Fibroblast of skin of scalp (primary cell): ENCODE data around the gene FNIP1.
"Not testable (repeated sequence)": the region's sequence is repeated elsewhere in the genome, so short reads cannot be mapped to it uniquely, and the experiment has no call there.

Experiments
- DNase-seq: peaks from one replicate; pipeline ENCODE4 v3.0.0-alpha.2; 2013

FNIP1 gene

DNA sequence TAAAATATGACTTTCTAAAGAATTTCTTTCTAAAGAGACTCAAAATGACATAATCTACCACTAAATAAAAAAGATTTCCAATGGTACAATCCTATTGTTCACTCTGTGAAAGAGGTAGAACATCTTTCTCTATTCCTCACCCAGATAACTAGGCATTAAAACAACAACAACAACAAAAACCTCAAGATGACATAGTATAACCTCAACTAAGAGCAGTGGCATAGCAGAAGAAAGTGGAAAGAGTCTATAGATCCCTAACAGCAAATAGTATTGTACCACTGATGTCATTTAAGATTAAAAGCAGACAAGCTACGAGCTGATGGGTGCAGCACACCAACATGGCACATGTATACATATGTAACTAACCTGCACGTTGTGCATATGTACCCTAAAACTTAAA lies 191.7 kb downstream of the FNIP1 start:
- DNase-seq = no peak

DNA sequence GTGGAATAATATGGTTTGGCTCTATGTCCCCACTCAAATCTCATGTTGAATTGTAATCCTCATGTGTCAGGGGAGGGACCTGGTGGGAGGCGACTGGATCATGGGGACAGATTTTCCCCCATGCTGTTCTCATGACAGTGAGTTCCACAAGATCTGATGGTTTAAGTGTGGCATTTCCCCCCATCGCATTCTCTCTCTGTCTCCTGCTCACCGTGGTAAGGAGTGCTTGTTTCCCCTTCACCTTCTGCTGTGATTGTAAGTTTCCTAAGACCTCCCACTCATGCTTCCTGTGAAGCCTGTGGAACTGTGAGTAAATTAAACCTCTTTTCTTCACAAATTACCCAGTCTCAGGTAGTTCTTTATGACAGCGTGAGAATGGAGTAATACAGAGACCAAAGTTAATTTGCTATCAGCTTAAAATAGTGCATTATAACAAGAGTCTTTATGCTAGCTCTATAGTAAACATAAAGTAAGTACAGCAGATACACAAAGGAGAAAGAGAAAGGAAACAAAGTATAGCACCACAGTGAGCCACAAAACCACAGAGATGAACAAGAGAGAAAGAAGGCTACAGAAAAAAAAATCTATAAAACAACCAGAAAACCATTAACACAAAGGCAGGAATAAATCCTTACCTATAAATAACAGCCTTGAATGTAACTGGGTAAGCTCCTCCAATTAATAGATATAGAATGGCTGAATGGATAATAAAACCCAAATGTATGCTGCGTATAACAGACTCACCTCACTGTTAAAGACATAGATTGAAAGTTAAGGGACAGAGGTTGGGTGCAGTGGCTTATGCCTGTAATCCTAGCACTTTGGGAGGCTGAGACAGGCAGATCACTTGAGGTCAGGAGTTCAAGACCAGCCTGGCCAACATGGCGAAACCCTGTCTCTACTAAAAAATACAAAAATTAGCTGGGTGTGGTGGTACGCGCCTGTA lies 201.5 kb downstream of the FNIP1 start:
- no peak for DNase-seq

DNA sequence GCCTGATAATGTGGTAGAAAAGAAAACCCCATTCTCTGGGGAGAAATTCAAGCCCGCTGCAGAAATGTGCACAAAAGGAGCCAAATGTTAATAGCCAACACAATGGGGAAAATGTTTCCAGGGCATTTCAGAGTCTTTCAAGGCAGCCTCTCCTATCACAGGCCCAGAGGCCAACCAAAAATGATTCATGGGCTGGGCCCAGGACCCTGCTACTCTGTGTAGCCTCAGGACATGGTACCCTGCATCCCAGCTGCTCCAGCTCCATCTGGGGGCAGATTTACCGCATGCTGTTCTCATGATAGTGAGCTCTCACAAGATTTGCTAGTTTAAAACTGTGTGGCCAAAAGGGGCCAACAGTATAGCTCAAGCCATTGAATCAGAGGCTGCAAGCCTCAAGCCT lies 202.9 kb downstream of the FNIP1 start:
- DNase-seq = no peak

DNA sequence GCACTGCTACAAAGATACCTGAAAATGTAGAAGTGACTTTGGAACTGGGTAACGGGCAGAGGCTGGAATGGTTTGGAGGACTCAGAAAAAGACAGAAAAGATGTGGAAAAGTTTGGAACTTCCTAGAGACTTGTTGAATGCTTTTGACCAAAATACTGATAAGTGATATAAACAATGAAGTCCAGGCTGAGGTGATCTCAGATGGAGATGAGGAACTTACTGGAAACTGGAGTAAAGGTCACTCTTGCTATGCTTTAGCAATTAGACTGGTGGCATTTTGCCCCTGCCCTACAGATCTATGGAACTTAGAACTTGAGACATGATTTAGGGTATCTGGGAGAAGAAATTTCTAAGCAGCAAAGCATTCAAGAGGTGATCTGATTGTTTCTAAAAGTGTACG lies 203.4 kb downstream of the FNIP1 start:
- not testable (repeated sequence) for DNase-seq
